ENCODE data around the gene BHLHE23.

BHLHE23 gene

DNA sequence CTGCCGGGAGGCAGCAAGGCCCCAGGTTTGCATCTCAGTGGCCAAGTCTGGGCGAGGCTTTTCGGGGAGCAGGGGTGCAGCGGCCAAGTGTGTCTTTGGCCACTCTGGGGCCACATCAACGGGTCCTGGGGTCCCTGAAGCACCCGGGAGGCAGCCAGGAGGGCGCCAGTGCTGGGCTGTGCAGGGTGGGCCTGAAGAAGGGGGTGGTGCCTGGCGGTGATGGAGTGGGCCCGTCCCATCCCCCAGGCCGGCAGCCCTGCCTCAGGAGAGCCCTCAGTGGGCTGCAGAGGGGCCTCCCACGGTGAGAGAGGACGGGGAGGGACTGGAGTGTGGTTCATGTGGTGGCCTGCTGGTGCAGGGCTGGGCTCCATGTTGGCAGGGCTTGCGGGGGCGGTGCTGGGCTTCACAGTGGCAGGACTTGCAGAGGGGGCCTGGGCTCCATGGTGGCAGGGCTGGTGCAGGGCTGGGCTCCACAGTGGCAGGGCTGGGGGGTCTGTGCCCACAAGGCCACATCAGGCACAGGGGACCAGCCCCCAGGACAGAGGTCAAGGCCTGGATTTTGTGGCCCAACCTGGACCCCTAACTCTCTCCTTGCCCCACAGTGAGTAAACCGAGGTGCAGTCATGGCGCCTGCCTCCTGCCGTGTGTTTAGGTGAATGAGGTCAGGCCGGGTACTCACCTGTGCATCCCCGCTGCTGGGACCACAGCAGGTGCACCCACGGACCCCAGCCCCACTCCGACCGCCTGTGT, 10.5 kb upstream of the BHLHE23 start (continued):
- TF ChIP-seq PPARA (CRISPR knock-in tag; IDR thresholded peaks at IDR 0.05; ENCODE audit: borderline replicate concordance) (no peak), ZFP30 (CRISPR knock-in tag; IDR thresholded peaks at IDR 0.05) (no peak), ARNTL (CRISPR knock-in tag; IDR thresholded peaks at IDR 0.05; ENCODE audit: borderline replicate concordance, low read depth) (no peak), ESRRG (CRISPR knock-in tag; IDR thresholded peaks at IDR 0.05) (no peak), ZNF8 (CRISPR knock-in tag; IDR thresholded peaks at IDR 0.05) (no peak), OSR1 (CRISPR knock-in tag; IDR thresholded peaks at IDR 0.05) (no peak), SNAI2 (CRISPR knock-in tag; IDR thresholded peaks at IDR 0.05) (no peak), ISL1 (CRISPR knock-in tag; IDR thresholded peaks at IDR 0.05) (no peak)
- TF ChIP-seq, protein P1, sequence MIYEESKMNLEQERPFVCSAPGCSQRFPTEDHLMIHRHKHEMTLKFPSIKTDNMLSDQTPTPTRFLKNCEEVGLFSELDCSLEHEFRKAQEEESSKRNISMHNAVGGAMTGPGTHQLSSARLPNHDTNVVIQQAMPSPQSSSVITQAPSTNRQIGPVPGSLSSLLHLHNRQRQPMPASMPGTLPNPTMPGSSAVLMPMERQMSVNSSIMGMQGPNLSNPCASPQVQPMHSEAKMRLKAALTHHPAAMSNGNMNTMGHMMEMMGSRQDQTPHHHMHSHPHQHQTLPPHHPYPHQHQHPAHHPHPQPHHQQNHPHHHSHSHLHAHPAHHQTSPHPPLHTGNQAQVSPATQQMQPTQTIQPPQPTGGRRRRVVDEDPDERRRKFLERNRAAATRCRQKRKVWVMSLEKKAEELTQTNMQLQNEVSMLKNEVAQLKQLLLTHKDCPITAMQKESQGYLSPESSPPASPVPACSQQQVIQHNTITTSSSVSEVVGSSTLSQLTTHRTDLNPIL (CRISPR knock-in tag; IDR thresholded peaks at IDR 0.05; ENCODE audit: low read depth) = no peak

DNA sequence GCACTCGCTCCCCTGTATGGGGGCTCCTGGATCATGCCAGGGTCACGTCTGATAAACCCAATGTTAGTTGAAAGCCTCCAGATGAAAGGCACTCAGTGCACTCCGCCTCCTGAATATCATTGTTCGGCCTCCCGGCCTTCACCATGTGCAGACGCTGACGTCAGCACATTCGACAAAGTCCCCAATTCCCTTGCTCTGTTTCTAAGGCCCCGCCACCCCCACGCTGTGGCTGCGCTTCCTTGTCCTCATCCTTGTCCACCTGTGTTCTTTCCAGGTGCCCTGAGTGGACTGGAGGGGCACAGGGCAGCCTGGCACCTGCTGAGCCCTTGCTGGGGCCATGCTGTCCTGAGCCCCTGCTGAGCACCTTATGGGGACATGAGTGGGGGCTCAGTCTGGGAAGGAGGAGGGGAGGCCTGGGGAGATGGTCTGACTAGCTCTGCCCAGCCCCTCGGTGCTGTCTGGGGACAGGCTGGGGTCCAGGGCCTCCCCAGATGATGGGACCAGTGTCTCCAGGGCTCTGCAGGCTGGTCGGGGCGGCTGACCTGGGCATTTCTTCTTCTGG, 9.8 kb upstream of the BHLHE23 start:
- no peak for ATAC-seq
- TF ChIP-seq ZNF70 (CRISPR knock-in tag; IDR thresholded peaks at IDR 0.05) = no peak
- TF ChIP-seq ZFP3 (CRISPR knock-in tag; IDR thresholded peaks at IDR 0.05) = no peak
- TF ChIP-seq GLIS3 (CRISPR knock-in tag; IDR thresholded peaks at IDR 0.05) = no peak
- no peak for TF ChIP-seq CSDC2 (CRISPR knock-in tag; IDR thresholded peaks at IDR 0.05)
- TF ChIP-seq ESRRG (CRISPR knock-in tag; IDR thresholded peaks at IDR 0.05) = no peak
- TF ChIP-seq OSR1 (CRISPR knock-in tag; IDR thresholded peaks at IDR 0.05) = no peak
- TF ChIP-seq, protein P2, sequence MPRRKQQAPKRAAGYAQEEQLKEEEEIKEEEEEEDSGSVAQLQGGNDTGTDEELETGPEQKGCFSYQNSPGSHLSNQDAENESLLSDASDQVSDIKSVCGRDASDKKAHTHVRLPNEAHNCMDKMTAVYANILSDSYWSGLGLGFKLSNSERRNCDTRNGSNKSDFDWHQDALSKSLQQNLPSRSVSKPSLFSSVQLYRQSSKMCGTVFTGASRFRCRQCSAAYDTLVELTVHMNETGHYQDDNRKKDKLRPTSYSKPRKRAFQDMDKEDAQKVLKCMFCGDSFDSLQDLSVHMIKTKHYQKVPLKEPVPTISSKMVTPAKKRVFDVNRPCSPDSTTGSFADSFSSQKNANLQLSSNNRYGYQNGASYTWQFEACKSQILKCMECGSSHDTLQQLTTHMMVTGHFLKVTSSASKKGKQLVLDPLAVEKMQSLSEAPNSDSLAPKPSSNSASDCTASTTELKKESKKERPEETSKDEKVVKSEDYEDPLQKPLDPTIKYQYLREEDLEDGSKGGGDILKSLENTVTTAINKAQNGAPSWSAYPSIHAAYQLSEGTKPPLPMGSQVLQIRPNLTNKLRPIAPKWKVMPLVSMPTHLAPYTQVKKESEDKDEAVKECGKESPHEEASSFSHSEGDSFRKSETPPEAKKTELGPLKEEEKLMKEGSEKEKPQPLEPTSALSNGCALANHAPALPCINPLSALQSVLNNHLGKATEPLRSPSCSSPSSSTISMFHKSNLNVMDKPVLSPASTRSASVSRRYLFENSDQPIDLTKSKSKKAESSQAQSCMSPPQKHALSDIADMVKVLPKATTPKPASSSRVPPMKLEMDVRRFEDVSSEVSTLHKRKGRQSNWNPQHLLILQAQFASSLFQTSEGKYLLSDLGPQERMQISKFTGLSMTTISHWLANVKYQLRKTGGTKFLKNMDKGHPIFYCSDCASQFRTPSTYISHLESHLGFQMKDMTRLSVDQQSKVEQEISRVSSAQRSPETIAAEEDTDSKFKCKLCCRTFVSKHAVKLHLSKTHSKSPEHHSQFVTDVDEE (CRISPR knock-in tag; IDR thresholded peaks at IDR 0.05) = no peak
- no peak for TF ChIP-seq BACH2 (CRISPR knock-in tag; IDR thresholded peaks at IDR 0.05; ENCODE audit: borderline replicate concordance)
- TF ChIP-seq, protein P3, sequence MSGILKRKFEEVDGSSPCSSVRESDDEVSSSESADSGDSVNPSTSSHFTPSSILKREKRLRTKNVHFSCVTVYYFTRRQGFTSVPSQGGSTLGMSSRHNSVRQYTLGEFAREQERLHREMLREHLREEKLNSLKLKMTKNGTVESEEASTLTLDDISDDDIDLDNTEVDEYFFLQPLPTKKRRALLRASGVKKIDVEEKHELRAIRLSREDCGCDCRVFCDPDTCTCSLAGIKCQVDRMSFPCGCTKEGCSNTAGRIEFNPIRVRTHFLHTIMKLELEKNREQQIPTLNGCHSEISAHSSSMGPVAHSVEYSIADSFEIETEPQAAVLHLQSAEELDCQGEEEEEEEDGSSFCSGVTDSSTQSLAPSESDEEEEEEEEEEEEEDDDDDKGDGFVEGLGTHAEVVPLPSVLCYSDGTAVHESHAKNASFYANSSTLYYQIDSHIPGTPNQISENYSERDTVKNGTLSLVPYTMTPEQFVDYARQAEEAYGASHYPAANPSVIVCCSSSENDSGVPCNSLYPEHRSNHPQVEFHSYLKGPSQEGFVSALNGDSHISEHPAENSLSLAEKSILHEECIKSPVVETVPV (CRISPR knock-in tag; IDR thresholded peaks at IDR 0.05) = no peak
- TF ChIP-seq PPARA (CRISPR knock-in tag; IDR thresholded peaks at IDR 0.05; ENCODE audit: borderline replicate concordance) = no peak
- TF ChIP-seq, protein P4, sequence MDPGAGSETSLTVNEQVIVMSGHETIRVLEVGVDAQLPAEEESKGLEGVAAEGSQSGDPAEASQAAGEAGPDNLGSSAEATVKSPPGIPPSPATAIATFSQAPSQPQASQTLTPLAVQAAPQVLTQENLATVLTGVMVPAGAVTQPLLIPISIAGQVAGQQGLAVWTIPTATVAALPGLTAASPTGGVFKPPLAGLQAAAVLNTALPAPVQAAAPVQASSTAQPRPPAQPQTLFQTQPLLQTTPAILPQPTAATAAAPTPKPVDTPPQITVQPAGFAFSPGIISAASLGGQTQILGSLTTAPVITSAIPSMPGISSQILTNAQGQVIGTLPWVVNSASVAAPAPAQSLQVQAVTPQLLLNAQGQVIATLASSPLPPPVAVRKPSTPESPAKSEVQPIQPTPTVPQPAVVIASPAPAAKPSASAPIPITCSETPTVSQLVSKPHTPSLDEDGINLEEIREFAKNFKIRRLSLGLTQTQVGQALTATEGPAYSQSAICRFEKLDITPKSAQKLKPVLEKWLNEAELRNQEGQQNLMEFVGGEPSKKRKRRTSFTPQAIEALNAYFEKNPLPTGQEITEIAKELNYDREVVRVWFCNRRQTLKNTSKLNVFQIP (CRISPR knock-in tag; IDR thresholded peaks at IDR 0.05; ENCODE audit: borderline replicate concordance, low read depth) = no peak
- TF ChIP-seq ZNF565 (CRISPR knock-in tag; conservative IDR thresholded peaks at IDR 0.05; ENCODE audit: low read depth) = no peak
- TF ChIP-seq, protein P5, sequence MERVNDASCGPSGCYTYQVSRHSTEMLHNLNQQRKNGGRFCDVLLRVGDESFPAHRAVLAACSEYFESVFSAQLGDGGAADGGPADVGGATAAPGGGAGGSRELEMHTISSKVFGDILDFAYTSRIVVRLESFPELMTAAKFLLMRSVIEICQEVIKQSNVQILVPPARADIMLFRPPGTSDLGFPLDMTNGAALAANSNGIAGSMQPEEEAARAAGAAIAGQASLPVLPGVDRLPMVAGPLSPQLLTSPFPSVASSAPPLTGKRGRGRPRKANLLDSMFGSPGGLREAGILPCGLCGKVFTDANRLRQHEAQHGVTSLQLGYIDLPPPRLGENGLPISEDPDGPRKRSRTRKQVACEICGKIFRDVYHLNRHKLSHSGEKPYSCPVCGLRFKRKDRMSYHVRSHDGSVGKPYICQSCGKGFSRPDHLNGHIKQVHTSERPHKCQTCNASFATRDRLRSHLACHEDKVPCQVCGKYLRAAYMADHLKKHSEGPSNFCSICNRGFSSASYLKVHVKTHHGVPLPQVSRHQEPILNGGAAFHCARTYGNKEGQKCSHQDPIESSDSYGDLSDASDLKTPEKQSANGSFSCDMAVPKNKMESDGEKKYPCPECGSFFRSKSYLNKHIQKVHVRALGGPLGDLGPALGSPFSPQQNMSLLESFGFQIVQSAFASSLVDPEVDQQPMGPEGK (CRISPR knock-in tag; IDR thresholded peaks at IDR 0.05; ENCODE audit: borderline replicate concordance) = no peak
- TF ChIP-seq TCF4 (CRISPR knock-in tag; IDR thresholded peaks at IDR 0.05; ENCODE audit: borderline replicate concordance) = no peak
- TF ChIP-seq, protein P1 (CRISPR knock-in tag; IDR thresholded peaks at IDR 0.05; ENCODE audit: low read depth) = no peak
- TF ChIP-seq ZFP30 (CRISPR knock-in tag; IDR thresholded peaks at IDR 0.05) = no peak
